Measurements from ENCODE around the gene VAMP3.
A peak's percentile ranks its signal among the peaks of the same experiment; 100 is the strongest.

The VAMP3 gene

DNA sequence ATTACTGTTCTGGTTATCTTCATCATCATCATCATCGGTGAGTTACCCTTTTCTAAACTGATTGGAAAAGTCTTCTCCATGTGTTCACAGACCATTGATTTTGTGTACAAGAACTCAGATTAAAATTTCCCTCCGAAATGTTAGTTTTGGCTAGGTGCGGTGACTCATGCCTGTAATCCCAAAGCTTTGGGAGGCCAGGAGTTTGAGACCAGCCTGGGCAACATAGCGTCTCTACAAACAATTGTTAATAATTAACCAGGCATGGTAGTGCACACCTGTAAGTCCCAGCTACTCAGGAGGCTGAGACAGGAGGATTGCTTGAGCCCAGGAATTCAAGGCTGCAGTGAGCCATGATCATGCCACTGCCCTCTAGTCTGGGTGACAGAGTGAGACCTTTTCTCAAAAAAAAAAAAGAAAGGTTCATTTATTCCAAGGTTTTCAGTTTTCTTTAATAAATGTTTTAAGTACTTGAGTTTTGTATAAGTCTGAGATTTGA is 7.1 kb downstream of the VAMP3 start:
- Histone ChIP-seq H3K27me3 (replicated peaks; ENCODE audit: control insufficient read depth, insufficient read depth, low read length) (no peaks in the 10 kb centered on the region), H3K4me3 (replicated peaks; ENCODE audit: low read depth, low read length) (no peak overlapping the region), H3K36me3 (ENCODE audit: control insufficient read depth, insufficient read depth, low read length) (peaks cover 6% of the 10 kb centered on the region)
- no peak for DNase-seq (ENCODE audit: extremely low read depth, insufficient read length)
- TF ChIP-seq, protein P1, sequence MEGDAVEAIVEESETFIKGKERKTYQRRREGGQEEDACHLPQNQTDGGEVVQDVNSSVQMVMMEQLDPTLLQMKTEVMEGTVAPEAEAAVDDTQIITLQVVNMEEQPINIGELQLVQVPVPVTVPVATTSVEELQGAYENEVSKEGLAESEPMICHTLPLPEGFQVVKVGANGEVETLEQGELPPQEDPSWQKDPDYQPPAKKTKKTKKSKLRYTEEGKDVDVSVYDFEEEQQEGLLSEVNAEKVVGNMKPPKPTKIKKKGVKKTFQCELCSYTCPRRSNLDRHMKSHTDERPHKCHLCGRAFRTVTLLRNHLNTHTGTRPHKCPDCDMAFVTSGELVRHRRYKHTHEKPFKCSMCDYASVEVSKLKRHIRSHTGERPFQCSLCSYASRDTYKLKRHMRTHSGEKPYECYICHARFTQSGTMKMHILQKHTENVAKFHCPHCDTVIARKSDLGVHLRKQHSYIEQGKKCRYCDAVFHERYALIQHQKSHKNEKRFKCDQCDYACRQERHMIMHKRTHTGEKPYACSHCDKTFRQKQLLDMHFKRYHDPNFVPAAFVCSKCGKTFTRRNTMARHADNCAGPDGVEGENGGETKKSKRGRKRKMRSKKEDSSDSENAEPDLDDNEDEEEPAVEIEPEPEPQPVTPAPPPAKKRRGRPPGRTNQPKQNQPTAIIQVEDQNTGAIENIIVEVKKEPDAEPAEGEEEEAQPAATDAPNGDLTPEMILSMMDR (IDR thresholded peaks at IDR 0.05; ENCODE audit: insufficient read depth, low read length, poor library complexity, severe bottlenecking), result no peak

- Histone ChIP-seq H3K4me3 (replicated peaks; ENCODE audit: low read depth, low read length) (no peak overlapping the region), H3K27me3 (replicated peaks; ENCODE audit: control insufficient read depth, insufficient read depth, low read length) (no peaks in the 10 kb centered on the region), H3K36me3 (ENCODE audit: control insufficient read depth, insufficient read depth, low read length) (peaks cover 6% of the 10 kb centered on the region)
- DNase-seq (ENCODE audit: extremely low read depth, insufficient read length), result no peak
- TF ChIP-seq, protein P1 (IDR thresholded peaks at IDR 0.05; ENCODE audit: insufficient read depth, low read length, poor library complexity, severe bottlenecking), result no peak
Measured at GRCh38 chr1:7780976-7781375, 9.9 kb downstream of the VAMP3 start.

- no peak for DNase-seq (ENCODE audit: extremely low read depth, insufficient read length)
Measured at GRCh38 chr1:7781501-7781900, 10.4 kb downstream of the VAMP3 start.

DNA sequence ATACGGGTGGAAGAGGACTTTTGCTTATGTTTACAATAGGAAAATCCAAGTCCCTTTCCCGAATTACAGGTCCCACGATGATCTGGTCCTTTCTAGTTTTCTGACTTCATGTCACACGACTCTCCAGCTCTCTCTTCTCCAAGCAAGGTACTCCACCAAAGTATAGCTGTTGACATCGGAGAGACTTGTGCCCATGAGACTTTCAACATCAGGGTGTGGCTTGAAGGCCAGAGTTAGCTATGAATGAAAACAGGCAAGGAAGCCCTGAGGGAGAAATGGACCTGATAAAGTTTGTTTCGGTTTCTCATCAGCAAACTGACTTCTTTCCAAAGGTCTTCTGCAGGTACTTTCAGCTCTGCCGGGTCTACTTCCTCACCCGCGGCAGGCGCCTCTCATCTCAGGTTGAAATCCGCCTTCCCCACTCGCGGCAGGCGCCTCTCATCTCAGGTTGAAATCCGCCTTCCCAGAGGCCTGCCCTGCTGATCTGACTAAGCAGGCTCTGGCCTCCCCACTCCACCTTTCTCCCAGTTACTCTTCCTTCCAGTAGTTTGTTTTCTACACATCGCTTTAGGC is 10.9 kb downstream of the VAMP3 start:
- no peak overlapping the region for H3K4me3 ChIP-seq (replicated peaks; ENCODE audit: low read depth, low read length)
- no peaks in the 10 kb centered on the region for H3K27me3 ChIP-seq (replicated peaks; ENCODE audit: control insufficient read depth, insufficient read depth, low read length)
- peak; percentile 28 for DNase-seq (ENCODE audit: extremely low read depth, insufficient read length)
- TF ChIP-seq, protein P1 (IDR thresholded peaks at IDR 0.05; ENCODE audit: insufficient read depth, low read length, poor library complexity, severe bottlenecking), result no peak
- peaks cover 6% of the 10 kb centered on the region for H3K36me3 ChIP-seq (ENCODE audit: control insufficient read depth, insufficient read depth, low read length)

More at GRCh38 chr1:7781501-7781900, 10.4 kb downstream of the VAMP3 start:
- Histone ChIP-seq H3K27me3 (replicated peaks; ENCODE audit: control insufficient read depth, insufficient read depth, low read length) (no peaks in the 10 kb centered on the region), H3K36me3 (ENCODE audit: control insufficient read depth, insufficient read depth, low read length) (peaks cover 6% of the 10 kb centered on the region), H3K4me3 (replicated peaks; ENCODE audit: low read depth, low read length) (no peak overlapping the region)
- TF ChIP-seq, protein P1 (IDR thresholded peaks at IDR 0.05; ENCODE audit: insufficient read depth, low read length, poor library complexity, severe bottlenecking), result no peak

GRCh38 chr1:7783178-7783711 is 12.1 kb downstream of the VAMP3 start:
- peak overlapping the region; percentile 64 for H3K4me3 ChIP-seq (replicated peaks; ENCODE audit: low read depth, low read length)
- H3K36me3 ChIP-seq (ENCODE audit: control insufficient read depth, insufficient read depth, low read length), result peaks cover 2% of the 10 kb centered on the region; the same call in 1 of the 2 replicates
- DNase-seq (ENCODE audit: extremely low read depth, insufficient read length), result peak; percentile 66
- H3K27me3 ChIP-seq (replicated peaks; ENCODE audit: control insufficient read depth, insufficient read depth, low read length), result no peaks in the 10 kb centered on the region
- TF ChIP-seq, protein P1 (IDR thresholded peaks at IDR 0.05; ENCODE audit: insufficient read depth, low read length, poor library complexity, severe bottlenecking), result no peak
